HEK293 (cell line): ENCODE results near the gene ERGIC1.

Source experiments
- CTCF ChIA-PET: fragments of 350-600 bp; formaldehyde crosslinking; extraction: SDS; loops from one replicate; lab custom pipeline; 2021; ENCODE audit warnings: antibody characterized with exemption; lab: Yijun Ruan, JAX
- POLR2A ChIA-PET: fragments of 300-600 bp; formaldehyde crosslinking; extraction: SDS; loops from one replicate; lab custom pipeline; 2020; ENCODE audit warnings: antibody characterized with exemption, inconsistent platforms; lab: Yijun Ruan, JAX
- H3K27ac ChIP-seq: fragments of 200-500 bp; sonication (Bioruptor generic); 2 replicates; pipeline ENCODE4 v1.5.1; 2014; ENCODE audit warnings: low read depth, low read length, control low read depth, inconsistent platforms; ENCODE audit errors: extremely low read depth
- H3K36me3 ChIP-seq, 2 experiments: fragments of 200-500 bp in 1 of 2; sonication (Bioruptor generic) in 1 of 2; 1 replicate in 1 of 2; 2 replicates in 1 of 2; pipeline ENCODE4 v1.5.1; 2014 to 2017; ENCODE audit warnings: inconsistent platforms in 2 of 2, low read length in 2 of 2; ENCODE audit not compliant: control insufficient read depth in 2 of 2, insufficient read depth in 1 of 2
- H3K4me1 ChIP-seq: fragments of 200-500 bp; sonication (Bioruptor generic); 2 replicates; pipeline ENCODE4 v1.5.1; 2014; ENCODE audit warnings: mild to moderate bottlenecking, low read length, inconsistent platforms; ENCODE audit not compliant: control insufficient read depth, insufficient read depth
- H3K4me3 ChIP-seq: 2 replicates; pipeline ENCODE4 v1.5.1; 2011; ENCODE audit warnings: low read depth, mild to moderate bottlenecking, control low read depth, low read length, moderate library complexity
- H3K9me3 ChIP-seq: fragments of 200-500 bp; sonication (Bioruptor generic); 2 replicates; pipeline ENCODE4 v1.5.1; 2014; ENCODE audit warnings: low read depth, low read length, inconsistent platforms; ENCODE audit not compliant: control insufficient read depth, insufficient read depth
- CTCF ChIP-seq: fragments of 450-650 bp; formaldehyde crosslinking; IDR thresholded peaks from 2 replicates; pipeline ENCODE4 v1.5.1; 2016; ENCODE audit warnings: missing biosample characterization, missing genetic modification characterization
- GLIS1 ChIP-seq: fragments of 450-650 bp; formaldehyde crosslinking; IDR thresholded peaks from 2 replicates; pipeline ENCODE4 v1.5.1; 2016; ENCODE audit warnings: missing biosample characterization, missing genetic modification characterization
- KLF16 ChIP-seq: fragments of 450-650 bp; formaldehyde crosslinking; IDR thresholded peaks from 2 replicates; pipeline ENCODE4 v1.5.1; 2017; ENCODE audit warnings: missing biosample characterization, missing genetic modification characterization
- MZF1 ChIP-seq: fragments of 450-650 bp; formaldehyde crosslinking; IDR thresholded peaks from 2 replicates; pipeline ENCODE4 v1.5.1; 2017; ENCODE audit warnings: missing biosample characterization, missing genetic modification characterization, borderline replicate concordance
- OSR2 ChIP-seq: fragments of 450-650 bp; formaldehyde crosslinking; IDR thresholded peaks from 2 replicates; pipeline ENCODE4 v1.5.1; 2016; ENCODE audit warnings: missing biosample characterization, missing genetic modification characterization
- YY1 ChIP-seq: fragments of 450-650 bp; formaldehyde crosslinking; IDR thresholded peaks from 2 replicates; pipeline ENCODE4 v1.5.1; 2018; ENCODE audit warnings: missing biosample characterization, missing genetic modification characterization
- ZBTB1 ChIP-seq: fragments of 450-650 bp; formaldehyde crosslinking; IDR thresholded peaks from 2 replicates; pipeline ENCODE4 v1.5.1; 2016; ENCODE audit warnings: missing biosample characterization, missing genetic modification characterization
- ZBTB20 ChIP-seq: fragments of 450-650 bp; formaldehyde crosslinking; IDR thresholded peaks from 2 replicates; pipeline ENCODE4 v1.5.1; 2016; ENCODE audit warnings: missing biosample characterization, missing genetic modification characterization
- ZEB2 ChIP-seq: fragments of 450-650 bp; formaldehyde crosslinking; IDR thresholded peaks from 2 replicates; pipeline ENCODE4 v1.5.1; 2016; ENCODE audit warnings: missing biosample characterization, missing genetic modification characterization
- ZNF114 ChIP-seq: fragments of 450-650 bp; formaldehyde crosslinking; IDR thresholded peaks from 2 replicates; pipeline ENCODE4 v1.5.0; 2017; ENCODE audit warnings: missing biosample characterization, missing genetic modification characterization
- ZNF169 ChIP-seq: fragments of 450-650 bp; formaldehyde crosslinking; IDR thresholded peaks from 2 replicates; pipeline ENCODE4 v1.5.1; 2016; ENCODE audit warnings: missing biosample characterization, missing genetic modification characterization
- ZNF18 ChIP-seq: fragments of 450-650 bp; formaldehyde crosslinking; IDR thresholded peaks from 2 replicates; pipeline ENCODE4 v1.5.1; 2016; ENCODE audit warnings: missing biosample characterization, missing genetic modification characterization
- ZNF274 ChIP-seq, 2 experiments: fragments of 200-500 bp in 1 of 2; fragments of 450-650 bp in 1 of 2; sonication (Bioruptor generic) in 1 of 2; formaldehyde crosslinking in 1 of 2; IDR thresholded peaks; 2 replicates each; pipeline versions ENCODE4 v1.5.1 to v1.6.1; 2014 to 2016; ENCODE audit warnings: borderline replicate concordance in 1 of 2, inconsistent platforms in 1 of 2, low read length in 1 of 2, missing biosample characterization in 1 of 2, missing genetic modification characterization in 1 of 2
- ZNF366 ChIP-seq: fragments of 450-650 bp; formaldehyde crosslinking; conservative IDR thresholded peaks from 2 replicates; pipeline ENCODE4 v1.5.1; 2016; ENCODE audit warnings: missing biosample characterization, missing genetic modification characterization
- ZNF391 ChIP-seq: fragments of 450-650 bp; formaldehyde crosslinking; IDR thresholded peaks from 2 replicates; pipeline ENCODE4 v1.5.1; 2016; ENCODE audit warnings: low read depth, missing biosample characterization, missing genetic modification characterization, borderline replicate concordance
- ZNF548 ChIP-seq: fragments of 450-650 bp; formaldehyde crosslinking; IDR thresholded peaks from 2 replicates; pipeline ENCODE4 v1.5.1; 2016; ENCODE audit warnings: missing biosample characterization, missing genetic modification characterization
- ZNF623 ChIP-seq: fragments of 450-650 bp; formaldehyde crosslinking; IDR thresholded peaks from 2 replicates; pipeline ENCODE4 v1.5.1; 2016; ENCODE audit warnings: missing biosample characterization, missing genetic modification characterization
- ZNF624 ChIP-seq: fragments of 450-650 bp; formaldehyde crosslinking; IDR thresholded peaks from 2 replicates; pipeline ENCODE4 v1.5.1; 2017; ENCODE audit warnings: missing biosample characterization, missing genetic modification characterization
- ZNF639 ChIP-seq: fragments of 450-650 bp; formaldehyde crosslinking; IDR thresholded peaks from 2 replicates; pipeline ENCODE4 v1.5.1; 2016; ENCODE audit warnings: missing biosample characterization, missing genetic modification characterization
- ZNF785 ChIP-seq: fragments of 450-650 bp; formaldehyde crosslinking; IDR thresholded peaks from 2 replicates; pipeline ENCODE4 v1.5.1; 2016; ENCODE audit warnings: missing biosample characterization, missing genetic modification characterization
- ZNF792 ChIP-seq: fragments of 450-650 bp; formaldehyde crosslinking; IDR thresholded peaks from 2 replicates; pipeline ENCODE4 v1.5.1; 2016; ENCODE audit warnings: missing biosample characterization, missing genetic modification characterization
- TF ChIP-seq, protein P1 (sequence below): fragments of 450-650 bp; formaldehyde crosslinking; IDR thresholded peaks from 2 replicates; pipeline ENCODE4 v1.5.1; 2017; ENCODE audit warnings: missing biosample characterization, missing genetic modification characterization
- TF ChIP-seq, protein P2 (sequence below): fragments of 450-650 bp; IDR thresholded peaks from 2 replicates; pipeline ENCODE4 v1.5.1; 2018; ENCODE audit warnings: missing biosample characterization, missing genetic modification characterization

The ERGIC1 gene

DNA sequence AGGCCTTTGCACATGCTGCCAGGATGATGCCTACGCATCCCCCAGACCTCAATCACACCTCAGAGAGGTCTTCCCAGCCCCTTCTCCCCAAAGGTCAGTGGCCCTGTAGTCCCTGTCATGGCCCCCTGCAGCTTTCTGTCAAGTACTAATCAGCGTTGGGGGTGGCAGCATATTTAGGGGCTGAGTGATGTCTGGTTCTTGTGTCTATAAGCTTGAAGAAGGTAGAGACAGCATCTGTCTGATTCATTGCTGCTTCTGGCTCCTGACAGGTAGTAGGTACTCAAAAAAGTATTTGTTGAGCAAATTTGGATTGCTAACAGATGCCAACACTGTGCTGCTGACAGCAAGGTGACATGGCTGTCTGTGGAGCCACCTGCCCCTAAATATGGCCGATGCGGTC is 73.6 kb downstream of the ERGIC1 start:
- Histone ChIP-seq H3K9me3 (no peaks in the 10 kb centered on the region), H3K27ac (no peak overlapping the region), H3K4me3 (no peak overlapping the region), H3K36me3 (peaks cover 0 to 5% of the 10 kb centered on the region in 2 experiments; a peak in 2 of 3 replicates), H3K4me1 (peaks cover 14% of the 10 kb centered on the region; the same call in 1 of the 2 replicates)
- ChIA-PET POLR2A (no interaction called here), CTCF (no interaction called here)
- TF ChIP-seq, protein P1, sequence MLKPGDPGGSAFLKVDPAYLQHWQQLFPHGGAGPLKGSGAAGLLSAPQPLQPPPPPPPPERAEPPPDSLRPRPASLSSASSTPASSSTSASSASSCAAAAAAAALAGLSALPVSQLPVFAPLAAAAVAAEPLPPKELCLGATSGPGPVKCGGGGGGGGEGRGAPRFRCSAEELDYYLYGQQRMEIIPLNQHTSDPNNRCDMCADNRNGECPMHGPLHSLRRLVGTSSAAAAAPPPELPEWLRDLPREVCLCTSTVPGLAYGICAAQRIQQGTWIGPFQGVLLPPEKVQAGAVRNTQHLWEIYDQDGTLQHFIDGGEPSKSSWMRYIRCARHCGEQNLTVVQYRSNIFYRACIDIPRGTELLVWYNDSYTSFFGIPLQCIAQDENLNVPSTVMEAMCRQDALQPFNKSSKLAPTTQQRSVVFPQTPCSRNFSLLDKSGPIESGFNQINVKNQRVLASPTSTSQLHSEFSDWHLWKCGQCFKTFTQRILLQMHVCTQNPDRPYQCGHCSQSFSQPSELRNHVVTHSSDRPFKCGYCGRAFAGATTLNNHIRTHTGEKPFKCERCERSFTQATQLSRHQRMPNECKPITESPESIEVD: no peak
- TF ChIP-seq GLIS1 (tag by site-specific recombination) (no peak), OSR2 (no peak), ZNF624 (tag by site-specific recombination) (no peak), KLF16 (no peak), ZNF792 (tag by site-specific recombination) (no peak), MZF1 (no peak), ZNF548 (tag by site-specific recombination) (no peak), ZNF639 (tag by site-specific recombination) (no peak), CTCF (tag by site-specific recombination) (no peak), ZNF114 (tag by site-specific recombination) (no peak), ZEB2 (tag by site-specific recombination) (no peak), ZBTB1 (tag by site-specific recombination) (no peak), YY1 (tag by site-specific recombination) (no peak), ZBTB20 (no peak), ZNF274 (IDR thresholded peaks at IDR 0.05; ENCODE audit: low read length) (no peak), ZNF274 (tag by site-specific recombination; IDR thresholded peaks at IDR 0.05; ENCODE audit: borderline replicate concordance) (no peak), ZNF623 (tag by site-specific recombination) (no peak; the same call in 1 of the 2 replicates)
- TF ChIP-seq, protein P2, sequence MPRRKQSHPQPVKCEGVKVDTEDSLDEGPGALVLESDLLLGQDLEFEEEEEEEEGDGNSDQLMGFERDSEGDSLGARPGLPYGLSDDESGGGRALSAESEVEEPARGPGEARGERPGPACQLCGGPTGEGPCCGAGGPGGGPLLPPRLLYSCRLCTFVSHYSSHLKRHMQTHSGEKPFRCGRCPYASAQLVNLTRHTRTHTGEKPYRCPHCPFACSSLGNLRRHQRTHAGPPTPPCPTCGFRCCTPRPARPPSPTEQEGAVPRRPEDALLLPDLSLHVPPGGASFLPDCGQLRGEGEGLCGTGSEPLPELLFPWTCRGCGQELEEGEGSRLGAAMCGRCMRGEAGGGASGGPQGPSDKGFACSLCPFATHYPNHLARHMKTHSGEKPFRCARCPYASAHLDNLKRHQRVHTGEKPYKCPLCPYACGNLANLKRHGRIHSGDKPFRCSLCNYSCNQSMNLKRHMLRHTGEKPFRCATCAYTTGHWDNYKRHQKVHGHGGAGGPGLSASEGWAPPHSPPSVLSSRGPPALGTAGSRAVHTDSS (tag by site-specific recombination): no peak

DNA sequence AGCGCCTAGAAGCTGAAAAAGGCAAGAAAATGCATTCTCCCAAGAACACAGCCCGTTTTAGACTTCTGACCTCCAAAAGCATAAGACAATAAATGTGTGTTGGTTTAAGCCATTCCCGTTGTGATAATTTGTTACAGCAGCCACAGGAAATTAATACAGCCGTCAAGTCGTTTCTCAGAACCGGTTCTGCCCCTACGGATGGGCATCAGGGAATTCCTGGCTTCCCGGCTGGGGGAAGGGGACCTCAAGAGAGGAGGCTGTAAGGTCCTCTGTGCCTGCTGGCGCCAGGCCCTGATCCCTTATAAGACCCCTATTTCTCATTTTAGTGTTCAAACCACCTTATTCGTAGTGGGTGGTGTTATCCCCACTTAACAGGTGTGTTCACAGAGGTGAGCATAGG is 74.6 kb downstream of the ERGIC1 start:
- no peak for TF ChIP-seq ZNF18
- TF ChIP-seq KLF16: no peak
- no peak for TF ChIP-seq ZNF391 (tag by site-specific recombination)
- TF ChIP-seq ZNF785: no peak
- no peak for TF ChIP-seq ZNF366 (tag by site-specific recombination)
- TF ChIP-seq ZNF169 (tag by site-specific recombination): no peak
- no peaks in the 10 kb centered on the region for H3K9me3 ChIP-seq
- H3K4me3 ChIP-seq: no peak overlapping the region
- peaks cover 0 to 11% of the 10 kb centered on the region in 2 experiments; a peak in 2 of 3 replicates for H3K36me3 ChIP-seq
- H3K4me1 ChIP-seq: peaks cover 9% of the 10 kb centered on the region; the same call in 1 of the 2 replicates
- CTCF ChIA-PET: no interaction called here
- H3K27ac ChIP-seq: no peak overlapping the region
- POLR2A ChIA-PET: no interaction called here
